ENCODE measurements around the gene CPHXL2. TPM values are rescaled to one million over a fixed set of nuclear protein-coding genes. Genes with fewer than 3 reads are reported as not detected.

The CPHXL2 gene
- total RNA-seq = not detected in 2 replicates
- long read RNA-seq, partial matches to known transcripts = 0 of 2 reads
- long read RNA-seq, other reads (novel, unspliced or antisense) = 2 of 2 reads

DNA sequence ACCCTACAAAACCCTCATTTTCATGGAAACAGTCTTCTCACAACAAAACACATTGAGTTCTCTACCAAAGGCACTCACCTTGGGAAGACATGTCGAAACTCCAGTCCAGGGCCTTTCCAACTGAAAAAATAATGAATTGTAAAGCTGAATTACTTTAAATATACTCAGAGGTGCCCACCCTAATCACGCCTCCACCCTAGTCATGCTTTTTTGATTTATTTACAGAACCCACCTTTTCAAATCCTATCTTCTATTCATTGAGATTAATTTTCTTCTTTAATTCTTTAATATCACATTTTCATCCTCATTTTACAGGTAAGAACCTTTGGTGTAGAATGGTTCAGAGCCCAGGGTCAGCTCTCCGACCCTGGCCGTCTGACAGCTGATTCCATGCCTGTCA is at the start of gene CPHXL2:
CPHXL2 (minus strand) TSS at position 101 of the 400 bp plus-strand sequence; CDS start at position 91, 10 bp downstream.
- Mint-ChIP-seq H3K4me3 (ENCODE audit: unreplicated experiment) (no peak within 1 kb of the TSS), H3K36me3 (ENCODE audit: unreplicated experiment) (no peaks in the 10 kb centered on the region)
- TF ChIP-seq, protein P1, sequence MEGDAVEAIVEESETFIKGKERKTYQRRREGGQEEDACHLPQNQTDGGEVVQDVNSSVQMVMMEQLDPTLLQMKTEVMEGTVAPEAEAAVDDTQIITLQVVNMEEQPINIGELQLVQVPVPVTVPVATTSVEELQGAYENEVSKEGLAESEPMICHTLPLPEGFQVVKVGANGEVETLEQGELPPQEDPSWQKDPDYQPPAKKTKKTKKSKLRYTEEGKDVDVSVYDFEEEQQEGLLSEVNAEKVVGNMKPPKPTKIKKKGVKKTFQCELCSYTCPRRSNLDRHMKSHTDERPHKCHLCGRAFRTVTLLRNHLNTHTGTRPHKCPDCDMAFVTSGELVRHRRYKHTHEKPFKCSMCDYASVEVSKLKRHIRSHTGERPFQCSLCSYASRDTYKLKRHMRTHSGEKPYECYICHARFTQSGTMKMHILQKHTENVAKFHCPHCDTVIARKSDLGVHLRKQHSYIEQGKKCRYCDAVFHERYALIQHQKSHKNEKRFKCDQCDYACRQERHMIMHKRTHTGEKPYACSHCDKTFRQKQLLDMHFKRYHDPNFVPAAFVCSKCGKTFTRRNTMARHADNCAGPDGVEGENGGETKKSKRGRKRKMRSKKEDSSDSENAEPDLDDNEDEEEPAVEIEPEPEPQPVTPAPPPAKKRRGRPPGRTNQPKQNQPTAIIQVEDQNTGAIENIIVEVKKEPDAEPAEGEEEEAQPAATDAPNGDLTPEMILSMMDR (IDR thresholded peaks at IDR 0.05) = no peak

DNA sequence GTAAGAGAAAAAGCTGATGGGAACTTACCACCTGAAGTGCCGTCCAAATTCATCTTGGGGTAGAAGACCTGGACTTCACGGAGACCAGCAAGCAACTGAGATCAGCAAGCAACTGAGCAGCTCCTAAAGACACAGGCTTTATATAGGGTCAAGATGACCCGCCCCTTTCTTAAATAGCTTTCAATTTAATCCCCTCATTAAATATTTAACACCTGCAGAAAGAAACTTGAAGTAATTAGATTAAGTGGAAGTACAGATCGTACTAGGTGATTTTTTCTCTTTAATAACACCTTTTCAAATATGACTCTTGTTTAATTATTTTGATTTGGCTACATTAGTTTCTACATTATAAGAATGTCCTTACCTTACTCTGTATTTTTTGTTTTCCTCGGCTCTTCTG is 49.6 kb upstream of the CPHXL2 start, which contains the start of gene CPHXL:
CPHXL (minus strand) TSS at position 101 of the 400 bp plus-strand sequence; CDS start at position 53, 48 bp downstream.
- Mint-ChIP-seq H3K36me3 (ENCODE audit: unreplicated experiment) (no peaks in the 10 kb centered on the region), H3K4me3 (ENCODE audit: unreplicated experiment) (no peak within 1 kb of the TSS), H3K4me1 (ENCODE audit: unreplicated experiment) (no peaks in the 10 kb centered on the region), H3K27me3 (ENCODE audit: unreplicated experiment) (no peaks in the 10 kb centered on the region), H3K9me3 (ENCODE audit: unreplicated experiment) (peaks cover 12% of the 10 kb centered on the region), H3K27ac (ENCODE audit: unreplicated experiment) (no peak within 1 kb of the TSS)
- no peak for DNase-seq (ENCODE audit: extremely low spot score, unreplicated experiment)
- TF ChIP-seq, protein P1 (IDR thresholded peaks at IDR 0.05) = no peak

More for the DNA sequence above, at the start of gene CPHXL2:
- no peak for DNase-seq (ENCODE audit: extremely low spot score, unreplicated experiment)
- Mint-ChIP-seq H3K27ac (ENCODE audit: unreplicated experiment) (no peak within 1 kb of the TSS), H3K9me3 (ENCODE audit: unreplicated experiment) (peaks cover under 1% of the 10 kb centered on the region), H3K27me3 (ENCODE audit: unreplicated experiment) (no peaks in the 10 kb centered on the region), H3K4me1 (ENCODE audit: unreplicated experiment) (no peaks in the 10 kb centered on the region)

DNA sequence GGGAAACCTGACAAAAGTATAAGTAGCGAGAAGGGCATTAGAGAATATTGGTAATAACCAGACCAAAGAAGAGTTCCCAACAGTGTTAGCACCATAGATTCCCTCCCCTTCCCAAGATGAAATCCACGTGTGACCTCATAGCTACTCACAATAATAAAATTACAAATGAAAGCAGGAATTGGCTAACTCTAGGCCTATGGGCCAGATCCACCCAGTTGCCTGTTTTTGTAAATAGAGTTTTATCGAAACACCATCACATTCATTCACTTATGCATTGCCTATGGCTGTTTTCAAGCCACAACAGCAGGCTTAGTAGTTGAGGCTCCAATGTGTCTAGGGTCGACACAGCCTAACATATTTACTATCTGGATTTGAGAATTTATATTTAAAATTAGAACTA is 41.6 kb upstream of the CPHXL2 start:
- H3K9me3 Mint-ChIP-seq (ENCODE audit: unreplicated experiment) = peaks cover 20% of the 10 kb centered on the region
- DNase-seq (ENCODE audit: extremely low spot score, unreplicated experiment) = no peak
- no peak overlapping the region for H3K27ac Mint-ChIP-seq (ENCODE audit: unreplicated experiment)
- H3K36me3 Mint-ChIP-seq (ENCODE audit: unreplicated experiment) = no peaks in the 10 kb centered on the region
- TF ChIP-seq, protein P1 (IDR thresholded peaks at IDR 0.05) = no peak
- no peaks in the 10 kb centered on the region for H3K27me3 Mint-ChIP-seq (ENCODE audit: unreplicated experiment)
- no peak overlapping the region for H3K4me3 Mint-ChIP-seq (ENCODE audit: unreplicated experiment)
- H3K4me1 Mint-ChIP-seq (ENCODE audit: unreplicated experiment) = no peaks in the 10 kb centered on the region

DNA sequence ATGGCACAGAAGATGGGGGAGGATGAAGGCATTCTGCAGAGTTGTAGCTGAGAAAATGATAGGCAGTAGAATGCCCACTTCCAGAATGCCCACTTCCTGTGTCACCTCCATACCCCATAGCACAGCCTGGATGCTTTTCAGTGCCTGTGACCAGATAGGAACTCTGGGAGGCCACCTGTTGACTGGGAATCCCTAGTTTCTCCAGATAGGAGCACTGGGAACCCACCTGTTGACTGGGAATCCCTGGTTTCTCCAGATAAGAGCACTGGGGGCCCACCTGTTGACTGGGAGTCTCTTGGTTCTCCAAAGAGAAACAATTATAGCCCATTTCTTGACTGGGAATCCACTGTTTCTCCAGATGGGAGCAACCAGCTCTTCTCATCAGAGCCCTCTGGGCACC is 37.9 kb upstream of the CPHXL2 start:
- no peaks in the 10 kb centered on the region for H3K27me3 Mint-ChIP-seq (ENCODE audit: unreplicated experiment)
- H3K4me1 Mint-ChIP-seq (ENCODE audit: unreplicated experiment) = no peaks in the 10 kb centered on the region

DNA sequence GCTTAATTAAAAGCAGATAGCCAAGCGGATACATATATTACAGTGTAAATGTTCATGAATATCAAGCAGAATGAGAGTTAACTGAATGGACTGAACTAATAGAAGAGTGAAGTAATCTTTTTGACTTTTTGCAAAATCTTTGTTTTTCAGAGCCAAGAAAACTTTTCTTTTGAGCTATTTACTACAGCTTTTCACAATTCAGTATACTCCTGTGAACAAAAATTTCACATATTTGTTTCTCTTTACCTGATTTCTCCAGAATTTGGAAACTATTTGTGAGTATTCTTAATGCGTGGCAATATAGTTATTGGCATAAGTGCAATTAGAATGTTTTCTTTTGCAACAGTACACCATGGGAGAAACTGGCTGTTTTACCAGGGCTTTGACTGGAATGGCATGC is 33.5 kb upstream of the CPHXL2 start:
- H3K4me3 Mint-ChIP-seq (ENCODE audit: unreplicated experiment) = no peak overlapping the region
- no peak overlapping the region for H3K27ac Mint-ChIP-seq (ENCODE audit: unreplicated experiment)
- peaks cover 4% of the 10 kb centered on the region for H3K9me3 Mint-ChIP-seq (ENCODE audit: unreplicated experiment)
- no peak for DNase-seq (ENCODE audit: extremely low spot score, unreplicated experiment)
- no peaks in the 10 kb centered on the region for H3K4me1 Mint-ChIP-seq (ENCODE audit: unreplicated experiment)
- H3K27me3 Mint-ChIP-seq (ENCODE audit: unreplicated experiment) = no peaks in the 10 kb centered on the region
- TF ChIP-seq, protein P1 (IDR thresholded peaks at IDR 0.05) = no peak
- no peaks in the 10 kb centered on the region for H3K36me3 Mint-ChIP-seq (ENCODE audit: unreplicated experiment)

More for the DNA sequence above, 37.9 kb upstream of the CPHXL2 start:
- Mint-ChIP-seq H3K4me3 (ENCODE audit: unreplicated experiment) (no peak overlapping the region), H3K36me3 (ENCODE audit: unreplicated experiment) (no peaks in the 10 kb centered on the region), H3K9me3 (ENCODE audit: unreplicated experiment) (peaks cover 16% of the 10 kb centered on the region), H3K27ac (ENCODE audit: unreplicated experiment) (no peak overlapping the region)
- TF ChIP-seq, protein P1 (IDR thresholded peaks at IDR 0.05) = no peak
- no peak for DNase-seq (ENCODE audit: extremely low spot score, unreplicated experiment)
